HG03064 (cell line): ENCODE measurements around the gene PPP1R12B.
"Not testable (repeated sequence)": the region's sequence is repeated elsewhere in the genome, so short reads cannot be mapped to it uniquely, and the experiment has no call there.

ENCODE experiments used
- ATAC-seq: cut with Tn5 transposase; IDR thresholded peaks from one replicate; pipeline ENCODE4 v1.9.1; 2021; ENCODE audit warnings: low read depth; ENCODE audit not compliant: unreplicated experiment

Gene PPP1R12B

GRCh38 chr1:202398439-202398838 lies 49.9 kb downstream of the PPP1R12B start:
- ATAC-seq, result not testable (repeated sequence)

DNA sequence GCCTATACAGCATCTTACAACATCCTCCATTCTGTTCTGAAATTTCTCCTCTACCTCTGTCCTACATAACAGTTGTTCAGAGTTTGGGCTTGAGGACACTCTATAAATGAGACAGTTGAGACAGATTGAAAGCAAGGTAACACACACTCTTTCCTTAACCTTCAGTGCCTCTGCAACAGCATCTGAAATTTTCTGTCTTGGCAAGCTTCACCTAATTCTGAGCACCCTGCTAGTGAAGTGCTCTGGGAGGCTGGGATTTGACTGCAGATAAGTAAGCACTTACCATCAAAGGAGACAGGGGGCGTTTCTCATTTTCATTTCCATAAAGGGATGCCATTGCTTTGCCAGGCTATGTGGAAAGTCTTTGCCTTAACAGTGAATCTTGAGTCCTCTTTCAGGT lies 53.3 kb downstream of the PPP1R12B start:
- ATAC-seq, result not testable (repeated sequence)

DNA sequence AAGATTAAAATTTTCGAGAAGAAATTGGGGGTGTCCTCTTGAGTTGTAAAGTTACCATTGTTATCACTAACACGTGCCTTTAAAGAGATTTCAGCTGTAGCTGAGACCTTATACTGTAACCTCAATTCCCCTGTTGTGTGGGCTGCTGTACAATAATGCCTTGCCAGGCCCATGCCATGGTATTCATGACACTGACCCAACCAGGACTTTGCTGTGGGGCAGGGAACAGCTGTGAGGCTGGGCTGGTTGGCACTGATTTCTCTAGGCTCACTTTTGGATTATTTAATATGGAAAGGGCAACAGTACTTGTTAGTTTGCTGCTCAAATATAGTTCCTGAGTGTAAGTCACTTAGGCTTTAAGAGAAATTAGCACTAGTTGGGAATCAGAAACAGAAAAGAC lies 54.9 kb downstream of the PPP1R12B start:
- not testable (repeated sequence) for ATAC-seq

- no peak for ATAC-seq
These were observed 57.4 kb downstream of the PPP1R12B start for GRCh38 chr1:202405928-202406327.

DNA sequence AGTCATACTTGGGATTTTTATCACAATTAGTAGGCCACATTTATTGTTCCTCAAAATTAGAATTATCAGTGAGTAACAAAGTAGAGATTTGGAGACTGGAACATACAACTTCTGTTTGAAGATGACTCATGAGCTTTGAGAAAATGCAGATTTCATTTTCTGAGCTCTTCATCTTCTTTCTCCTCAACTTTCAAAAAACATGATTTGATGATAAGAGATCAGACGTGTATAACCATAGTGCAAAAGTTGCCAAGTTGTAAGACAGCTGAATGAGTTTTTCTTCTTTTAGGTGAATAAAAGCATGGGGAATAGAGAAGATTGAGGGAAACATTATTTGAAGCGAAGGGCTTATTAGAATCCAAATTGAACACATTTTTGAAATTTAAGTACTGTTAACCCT lies 58.4 kb downstream of the PPP1R12B start:
- not testable (repeated sequence) for ATAC-seq

DNA sequence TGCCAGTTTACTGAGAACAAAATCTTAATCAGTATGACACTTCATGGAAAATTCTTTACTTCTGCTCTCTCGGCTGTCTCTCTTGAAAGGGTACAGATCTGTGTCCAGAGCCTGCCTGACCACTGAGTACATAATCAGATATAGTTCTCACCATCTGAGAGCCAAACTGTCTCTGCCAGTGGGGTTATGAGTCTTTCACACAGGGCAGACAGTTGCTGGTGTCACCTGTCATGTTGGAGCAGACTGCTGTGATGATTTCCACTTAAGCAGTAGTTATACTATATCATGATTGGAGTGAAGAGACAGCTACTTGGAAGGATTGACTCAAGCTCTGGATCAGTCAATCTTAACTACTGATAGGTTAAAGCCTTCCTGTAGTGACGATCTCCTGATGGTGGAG lies 58.9 kb downstream of the PPP1R12B start:
- ATAC-seq, result not testable (repeated sequence)

- ATAC-seq, result not testable (repeated sequence)
These were observed 61.8 kb downstream of the PPP1R12B start for GRCh38 chr1:202410251-202410650.

DNA sequence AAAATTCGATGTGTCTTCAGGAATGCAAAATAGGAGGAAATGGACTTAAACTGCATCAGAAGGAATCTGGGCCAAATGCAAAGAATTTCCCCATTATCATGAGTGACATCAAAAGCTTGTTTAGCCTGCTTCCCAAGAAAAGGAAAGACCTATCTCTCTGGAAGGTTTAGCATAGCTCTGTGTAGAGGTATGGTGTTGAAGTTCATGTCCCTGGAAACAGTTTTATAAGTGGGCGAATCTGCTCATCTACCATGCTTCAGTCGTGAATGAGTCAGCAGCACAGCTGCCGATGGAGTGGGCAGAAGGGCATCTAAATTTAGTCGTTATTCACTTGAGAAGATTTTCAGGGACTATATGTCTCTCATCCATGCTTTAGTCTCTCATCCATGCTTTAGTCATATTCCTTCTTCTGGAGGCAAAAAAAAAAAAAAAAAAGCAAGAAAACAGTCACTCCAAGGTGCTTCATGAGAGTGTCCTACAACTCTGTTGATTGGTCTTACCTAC lies 62.4 kb downstream of the PPP1R12B start:
- not testable (repeated sequence) for ATAC-seq

GRCh38 chr1:202411422-202411821 lies 62.9 kb downstream of the PPP1R12B start:
- no peak for ATAC-seq

- ATAC-seq, result not testable (repeated sequence)
These were observed 63.9 kb downstream of the PPP1R12B start for GRCh38 chr1:202412421-202412820.

GRCh38 chr1:202416641-202417040 lies 68.1 kb downstream of the PPP1R12B start:
- no peak for ATAC-seq

- not testable (repeated sequence) for ATAC-seq
These were observed 68.6 kb downstream of the PPP1R12B start for GRCh38 chr1:202417141-202417540.

- ATAC-seq, result not testable (repeated sequence)
These were observed 69.3 kb downstream of the PPP1R12B start for GRCh38 chr1:202417762-202418201.

GRCh38 chr1:202419731-202420130 lies 71.2 kb downstream of the PPP1R12B start:
- ATAC-seq, result not testable (repeated sequence)

- not testable (repeated sequence) for ATAC-seq
These were observed 72.1 kb downstream of the PPP1R12B start for GRCh38 chr1:202420422-202421094.

- ATAC-seq, result not testable (repeated sequence)
These were observed 74.2 kb downstream of the PPP1R12B start for GRCh38 chr1:202422709-202423108.

- not testable (repeated sequence) for ATAC-seq
These were observed 75.8 kb downstream of the PPP1R12B start for GRCh38 chr1:202424260-202424659.

DNA sequence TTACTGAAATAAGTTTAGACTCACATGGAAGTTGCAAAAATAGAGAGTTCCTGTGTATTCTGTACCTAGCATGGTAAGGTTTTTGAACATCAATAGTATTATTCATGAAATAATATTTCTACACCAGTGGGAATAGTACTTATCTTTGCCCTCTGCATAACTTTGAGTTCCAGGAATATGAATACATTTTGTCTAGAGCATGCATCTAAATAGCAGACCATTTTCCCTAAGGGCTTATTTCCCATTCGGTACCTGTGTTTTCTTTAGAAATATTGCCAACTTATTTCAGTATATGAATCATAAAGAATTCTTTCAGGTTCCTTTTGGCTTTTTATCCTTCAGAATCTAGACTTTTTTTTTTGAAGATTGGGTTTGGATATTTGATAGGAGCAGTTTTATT lies 81.6 kb downstream of the PPP1R12B start:
- ATAC-seq, result not testable (repeated sequence)

- ATAC-seq, result not testable (repeated sequence)
These were observed 83.8 kb downstream of the PPP1R12B start for GRCh38 chr1:202432338-202432737.

DNA sequence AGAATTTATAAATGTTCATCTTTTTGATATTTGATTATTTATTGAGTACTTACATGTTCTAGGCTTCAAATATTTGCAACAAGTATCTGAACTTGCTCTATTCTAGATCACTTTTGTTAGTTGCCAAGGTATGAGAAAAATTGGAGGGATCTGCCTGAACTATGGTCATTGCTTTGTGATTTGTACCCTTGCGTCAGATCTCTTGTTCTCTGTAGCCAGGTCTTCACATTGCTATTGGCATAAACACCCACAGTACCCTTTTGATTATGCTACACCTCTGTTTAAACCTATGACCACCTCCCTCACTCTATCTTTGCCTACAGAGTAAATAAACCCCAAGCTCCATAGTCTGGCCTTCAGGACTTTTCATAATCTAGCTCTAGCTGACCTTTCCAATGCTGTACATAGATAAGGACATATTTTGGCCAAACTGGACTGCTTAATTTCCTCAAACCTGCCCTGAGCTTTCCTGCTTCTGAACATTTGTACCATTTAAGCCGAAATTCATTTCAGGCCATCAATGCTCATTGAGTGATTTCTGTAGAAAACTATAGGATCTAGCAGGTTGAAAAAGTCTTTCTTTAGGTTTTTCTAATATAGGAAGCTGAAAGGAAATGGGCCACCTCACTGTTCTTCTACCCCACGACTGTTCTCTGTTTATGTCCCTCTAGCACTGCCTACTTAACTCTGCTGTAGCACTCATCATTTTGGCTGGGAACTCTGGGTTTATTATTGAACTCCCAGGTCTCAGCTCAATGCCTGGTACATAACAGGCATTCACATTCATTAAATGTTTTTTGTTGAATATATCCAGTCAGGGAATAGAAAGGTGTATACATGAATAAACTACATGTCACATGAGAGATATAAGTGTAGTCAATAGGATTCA lies 84.9 kb downstream of the PPP1R12B start:
- no peak for ATAC-seq

GRCh38 chr1:202434059-202434458 lies 85.6 kb downstream of the PPP1R12B start:
- no peak for ATAC-seq
